GM18519 (cell line): ENCODE data around the gene RAX2.
A peak's percentile ranks its signal among the peaks of the same experiment; 100 is the strongest.
"Not testable (repeated sequence)": the region's sequence is repeated elsewhere in the genome, so short reads cannot be mapped to it uniquely, and the experiment has no call there.

Source experiments
- ATAC-seq: cut with Tn5 transposase; IDR thresholded peaks from one replicate; pipeline ENCODE4 v1.9.1; 2021; ENCODE audit warnings: mild to moderate bottlenecking, moderate library complexity; ENCODE audit not compliant: unreplicated experiment, low FRiP score

RAX2 gene

DNA sequence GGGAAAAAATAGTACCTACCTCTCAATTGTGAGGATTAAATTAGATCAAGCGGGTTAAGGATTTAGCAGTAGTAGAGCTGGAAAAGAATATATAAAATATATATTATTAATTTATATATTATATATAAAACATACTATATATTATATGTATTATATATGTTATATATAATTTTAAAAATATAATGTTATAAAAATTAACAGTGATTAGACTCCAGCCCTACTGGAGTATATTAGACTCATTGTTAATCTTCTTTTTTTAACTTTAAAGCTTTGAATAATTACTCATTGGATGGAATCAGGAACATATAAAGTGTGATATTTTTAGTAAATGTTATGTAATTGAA is 9.9 kb downstream of the RAX2 start:
- no peak for ATAC-seq

DNA sequence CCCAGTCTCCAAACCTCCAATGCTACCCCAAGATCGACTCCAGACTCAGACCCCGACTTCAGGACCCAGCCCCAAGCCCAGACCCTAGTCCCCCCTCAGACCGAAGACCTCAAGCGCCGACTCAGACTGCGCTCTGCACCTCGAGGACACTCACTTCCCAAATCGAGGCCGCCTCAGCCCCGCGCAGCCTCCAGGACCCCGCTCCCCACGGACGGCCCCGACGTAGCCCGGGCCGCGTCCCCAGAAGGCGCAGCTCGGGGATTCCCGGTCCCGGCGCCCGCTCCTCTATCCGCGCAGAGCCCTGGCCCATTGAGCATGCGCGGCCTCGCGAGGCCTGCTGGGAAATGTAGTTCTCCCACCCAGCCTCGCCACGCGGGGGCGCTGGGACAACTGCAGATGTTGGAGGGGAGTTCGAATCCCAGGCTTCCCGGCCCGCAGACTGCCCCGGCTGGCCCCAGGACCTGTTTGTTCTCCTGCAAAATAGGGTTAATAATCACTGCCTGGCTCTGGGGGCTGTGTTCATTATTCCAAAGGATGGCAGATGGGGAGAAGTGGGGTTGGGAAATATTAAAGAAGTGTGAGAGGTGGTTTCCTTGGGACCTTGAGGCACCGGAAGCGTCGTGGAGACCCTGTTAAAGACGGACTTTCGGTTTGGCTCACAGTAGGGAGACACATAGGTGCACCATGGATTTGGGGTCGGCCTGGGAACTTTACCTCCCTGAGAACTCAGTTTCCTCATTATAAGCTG is 10.5 kb downstream of the RAX2 start, which contains the start of gene APBA3:
APBA3 (minus strand) TSS at position 311 of the 748 bp plus-strand sequence. CDS start 1,428 bp downstream, outside the sequence.
- peak; percentile 37 for ATAC-seq

DNA sequence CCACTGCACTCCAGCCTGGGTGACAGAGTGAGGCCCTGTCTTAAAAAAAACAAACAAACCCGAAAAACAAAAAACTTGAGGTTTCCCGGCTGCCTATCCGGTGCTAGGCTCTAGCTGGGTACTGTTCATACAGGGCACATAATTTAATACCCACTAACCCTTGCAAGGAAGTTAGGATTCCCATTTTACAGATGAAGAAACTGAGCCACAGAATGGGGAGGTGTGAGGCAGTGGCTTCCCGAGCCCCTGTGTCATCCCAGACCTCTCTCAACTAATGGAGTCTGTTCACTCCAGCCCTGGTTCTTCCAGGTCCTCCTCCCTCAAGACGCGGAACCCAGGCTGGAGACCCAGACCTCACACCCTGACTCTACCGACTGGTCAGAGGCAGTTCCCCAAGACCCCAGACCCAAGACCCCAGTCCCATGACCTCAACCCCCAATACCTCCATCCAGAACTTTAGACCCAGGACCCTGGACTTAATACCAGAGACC is 11.1 kb downstream of the RAX2 start:
- no peak for ATAC-seq

DNA sequence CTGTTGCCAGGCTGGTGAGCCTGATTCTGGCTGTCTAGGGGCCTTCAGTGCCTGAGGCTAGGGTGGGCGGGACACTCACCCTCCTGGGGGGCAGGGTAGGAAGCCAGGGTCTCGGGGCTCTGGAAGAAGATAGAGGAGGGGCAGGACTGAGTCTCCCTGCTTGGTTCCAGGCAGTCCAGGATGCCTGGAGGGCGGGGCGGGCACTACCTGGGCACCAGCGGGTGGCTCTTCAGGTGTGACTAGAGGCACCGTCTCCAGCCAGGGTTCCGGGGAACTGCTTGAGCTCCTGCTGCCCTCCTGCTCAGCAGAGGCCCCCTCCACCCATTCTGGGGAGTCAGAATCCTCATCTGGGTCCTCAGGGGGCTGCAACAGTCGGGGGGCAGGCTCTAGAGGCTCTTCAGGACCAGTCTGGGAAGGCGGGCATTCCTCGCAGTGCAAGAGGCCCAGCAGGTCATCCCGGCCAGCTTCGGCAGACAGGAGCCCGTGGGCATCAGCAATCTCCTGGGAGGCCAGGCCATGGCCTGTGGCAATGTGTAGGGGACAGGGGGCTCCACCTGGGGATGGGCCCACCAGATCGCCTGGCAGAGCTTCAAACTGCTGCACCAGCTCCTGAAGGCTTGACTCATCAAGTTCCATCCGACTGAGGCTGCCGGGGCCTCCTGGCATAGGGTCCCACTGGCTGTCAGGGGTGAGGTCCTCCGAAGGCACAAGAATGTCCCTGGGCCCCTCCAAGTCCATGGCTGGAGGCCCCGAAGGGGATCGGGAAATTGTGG is 12.4 kb downstream of the RAX2 start:
- no peak for ATAC-seq

DNA sequence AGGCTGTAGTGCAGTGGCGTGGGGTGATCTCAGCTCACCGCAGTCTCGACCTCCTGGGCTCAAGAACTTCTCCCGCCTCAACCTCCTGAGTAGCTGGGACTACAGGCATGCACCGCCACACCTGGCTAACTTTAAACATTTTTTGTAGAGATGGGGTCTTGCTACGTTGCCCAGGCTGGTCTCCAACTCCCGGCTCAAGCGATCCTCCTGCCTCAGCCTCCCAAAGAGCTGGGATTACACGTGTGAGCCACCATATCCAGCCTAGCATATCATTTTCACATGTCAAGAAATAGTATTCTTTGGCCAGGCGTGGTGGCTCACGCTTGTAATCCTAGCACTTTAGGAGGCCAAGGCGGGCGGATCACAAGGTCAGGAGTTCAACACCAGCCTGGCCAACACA is 13.7 kb downstream of the RAX2 start:
- not testable (repeated sequence) for ATAC-seq

DNA sequence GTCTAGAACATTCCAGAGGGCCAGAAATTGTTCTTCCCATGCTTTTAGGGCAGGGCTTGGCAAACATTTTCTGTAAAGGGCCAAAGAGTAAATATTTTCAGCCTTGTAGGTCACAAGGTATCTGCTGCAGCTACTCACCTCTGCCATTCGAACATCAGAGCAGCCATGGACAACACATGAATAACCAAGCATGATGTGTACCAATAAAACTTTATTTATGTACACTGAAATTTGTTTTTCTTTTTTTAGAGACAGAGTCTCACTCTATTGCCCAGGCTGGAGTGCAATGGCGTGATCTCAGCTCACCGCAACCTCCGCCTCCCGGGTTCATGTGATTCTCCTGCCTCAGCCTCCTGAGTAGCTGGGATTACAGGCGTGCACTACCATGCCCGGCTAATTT is 14.3 kb downstream of the RAX2 start:
- ATAC-seq = not testable (repeated sequence)

DNA sequence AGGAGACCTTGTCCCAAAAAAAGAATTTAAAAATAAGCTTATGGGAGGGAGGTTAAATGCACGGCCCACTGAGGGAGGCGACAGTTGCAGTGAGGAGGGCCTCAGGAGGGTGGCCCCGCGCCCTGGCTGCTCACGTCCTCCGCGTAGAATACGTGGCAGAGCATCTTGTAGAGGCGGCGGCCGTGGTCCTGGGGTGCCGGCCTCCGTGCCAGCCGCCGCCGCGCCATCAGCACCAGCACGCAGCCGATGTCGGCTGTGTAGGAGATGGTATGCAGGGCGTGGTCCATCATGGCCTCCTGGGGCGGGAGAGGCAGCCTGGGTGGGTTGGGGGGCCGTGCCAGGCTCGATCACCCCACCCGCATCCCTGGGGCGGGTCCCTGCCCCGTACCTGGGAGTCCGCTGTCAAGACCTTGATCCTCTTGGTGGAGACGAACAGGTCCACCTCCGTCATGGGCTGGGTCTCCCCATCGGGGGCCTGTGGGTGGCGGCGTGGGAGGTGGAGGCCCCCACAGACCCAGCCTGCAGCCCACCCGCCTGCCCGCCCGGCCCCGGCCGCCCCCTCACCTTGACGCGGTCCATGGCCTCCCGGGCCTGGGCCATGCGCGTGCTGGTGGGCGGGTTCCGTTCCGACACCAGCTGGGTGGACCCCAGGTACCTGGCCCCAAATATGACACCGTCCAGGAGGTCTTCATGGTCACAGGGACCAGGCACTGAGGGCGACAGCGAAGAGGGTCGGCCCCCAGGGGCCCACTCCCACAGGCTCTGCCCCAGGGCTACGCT is 18.2 kb downstream of the RAX2 start:
- no peak for ATAC-seq

DNA sequence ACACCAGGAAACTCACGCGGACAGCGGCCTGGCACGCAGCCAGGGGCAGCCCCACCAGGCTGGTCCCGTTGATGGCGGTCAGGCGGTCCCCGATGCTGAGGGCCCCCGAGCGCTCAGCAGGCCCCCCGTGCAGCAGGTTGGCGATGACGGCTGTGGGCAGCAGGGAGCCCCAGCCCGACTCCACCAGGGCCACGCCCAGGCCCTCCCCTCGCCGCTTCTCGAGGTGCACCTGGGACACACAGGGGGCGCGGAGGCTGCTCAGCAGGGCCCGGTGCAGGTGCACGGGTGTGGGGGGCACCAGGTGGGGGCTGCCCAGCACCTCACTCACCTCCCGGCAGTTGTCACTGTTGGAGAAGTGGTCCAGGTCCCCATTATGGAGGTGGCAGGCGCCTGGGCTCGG is 19.5 kb downstream of the RAX2 start:
- no peak for ATAC-seq

DNA sequence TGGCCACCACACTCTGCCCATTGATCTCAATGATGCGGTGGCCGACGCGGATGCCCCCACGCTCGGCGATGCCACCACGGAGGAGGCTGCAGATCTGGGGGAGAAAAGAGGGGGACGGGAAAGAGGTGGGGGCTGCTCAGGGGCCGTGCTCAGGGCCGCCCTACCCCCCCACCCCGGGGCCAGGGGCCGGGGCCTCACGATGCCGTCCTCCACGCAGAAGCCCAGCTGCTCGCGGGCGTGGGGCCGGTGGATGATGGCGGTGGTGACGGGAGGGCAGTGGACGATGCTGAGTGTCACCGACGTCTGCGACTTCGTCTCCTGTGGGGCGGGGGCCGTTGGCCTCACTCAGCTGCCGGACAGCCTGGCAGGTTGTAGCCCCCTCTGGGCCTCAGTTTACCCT is 20.8 kb downstream of the RAX2 start:
- ATAC-seq = no peak

DNA sequence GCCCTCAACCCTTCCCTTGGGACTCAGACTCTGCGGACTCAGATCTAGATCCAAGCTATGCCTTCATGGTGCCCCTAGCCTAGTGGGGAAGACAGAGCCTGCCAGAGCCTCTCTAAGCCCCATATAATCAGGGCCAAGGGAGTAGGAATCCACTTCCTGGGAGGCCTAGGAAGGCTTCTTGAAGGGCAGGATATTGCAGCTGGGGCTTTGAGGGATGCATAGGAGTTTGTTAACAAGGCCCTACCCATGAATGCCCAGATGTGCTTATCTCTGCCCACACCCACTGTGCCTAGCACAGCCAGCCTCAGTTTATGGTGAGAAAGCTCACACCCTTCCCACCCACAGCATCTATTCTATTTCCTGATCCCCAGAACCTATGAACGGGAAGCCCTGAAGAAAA is 21.8 kb downstream of the RAX2 start:
- no peak for ATAC-seq

DNA sequence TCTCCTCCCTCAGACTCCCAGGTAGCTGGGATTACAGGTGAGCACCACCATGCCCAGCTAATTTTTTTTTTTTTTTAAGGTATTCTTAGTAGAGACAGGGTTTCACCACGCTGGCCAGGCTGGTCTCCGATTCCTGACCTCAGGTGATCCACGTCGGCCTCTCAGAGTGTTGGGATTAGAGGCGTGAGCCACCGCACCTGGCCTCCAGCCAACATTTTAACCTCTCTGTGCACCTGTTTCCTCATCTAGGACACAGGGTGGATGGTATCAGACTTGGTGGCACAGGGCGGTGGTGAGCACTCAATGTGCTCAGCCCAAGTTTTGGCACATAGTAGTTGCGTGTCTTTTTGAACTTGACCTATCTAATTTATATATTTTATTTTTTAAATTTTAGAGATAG is 23.1 kb downstream of the RAX2 start:
- ATAC-seq = no peak

DNA sequence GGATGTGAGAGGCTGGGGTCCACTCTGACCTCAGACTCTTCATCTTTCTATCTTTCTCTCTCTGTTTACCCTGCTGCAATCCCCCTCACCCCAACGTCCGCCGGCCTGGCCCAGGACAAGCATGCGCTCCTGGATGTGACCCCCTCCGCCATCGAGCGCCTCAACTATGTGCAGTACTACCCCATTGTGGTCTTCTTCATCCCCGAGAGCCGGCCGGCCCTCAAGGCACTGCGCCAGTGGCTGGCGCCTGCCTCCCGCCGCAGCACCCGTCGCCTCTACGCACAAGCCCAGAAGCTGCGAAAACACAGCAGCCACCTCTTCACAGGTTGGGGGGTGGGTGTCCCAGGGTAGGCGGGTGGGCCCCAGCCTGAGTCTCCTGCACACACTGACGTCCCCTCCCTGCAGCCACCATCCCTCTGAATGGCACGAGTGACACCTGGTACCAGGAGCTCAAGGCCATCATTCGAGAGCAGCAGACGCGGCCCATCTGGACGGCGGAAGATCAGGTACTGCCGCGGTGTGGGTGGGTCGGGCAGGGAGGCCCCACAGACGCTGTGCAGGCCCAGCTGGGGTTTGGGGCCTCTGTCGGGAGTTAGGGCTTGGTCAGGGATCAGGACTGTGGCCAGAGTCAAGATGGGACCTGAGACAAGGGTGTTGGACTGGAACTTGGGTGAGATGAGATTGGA is 25.5 kb downstream of the RAX2 start:
- ATAC-seq = no peak

DNA sequence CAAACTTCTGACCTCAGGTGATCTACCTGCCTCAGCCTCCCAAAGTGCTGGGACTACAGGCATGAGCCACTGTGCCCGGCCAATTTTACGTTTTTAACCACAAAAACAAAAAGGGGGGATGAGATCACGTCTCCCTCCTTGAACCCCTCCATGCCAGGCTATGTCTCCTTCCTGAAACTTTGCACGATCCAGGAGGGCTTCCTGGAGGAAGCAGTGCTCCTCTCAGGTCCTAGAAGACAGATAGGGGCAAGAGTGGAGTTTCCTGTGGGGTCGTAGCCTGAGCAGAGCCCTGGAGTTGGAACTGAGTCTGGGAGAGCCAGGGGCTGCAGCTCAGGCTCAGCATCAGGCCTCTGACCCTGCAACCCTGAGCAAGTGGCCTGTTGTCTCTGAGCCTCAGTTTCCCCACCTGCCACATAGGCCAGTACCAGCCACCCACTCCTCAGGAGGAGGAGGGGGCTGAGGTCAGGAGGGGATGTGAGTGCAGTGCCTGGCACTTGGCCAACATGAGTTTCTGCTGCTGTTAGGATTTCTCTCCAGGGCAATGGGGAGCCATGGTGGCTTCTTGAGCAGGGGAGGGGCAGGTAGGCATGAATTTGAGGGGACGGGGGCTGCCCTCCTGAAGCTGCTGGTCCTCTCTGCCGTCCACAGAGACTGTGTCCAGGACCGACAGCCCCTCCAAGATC is 26.5 kb downstream of the RAX2 start:
- no peak for ATAC-seq

DNA sequence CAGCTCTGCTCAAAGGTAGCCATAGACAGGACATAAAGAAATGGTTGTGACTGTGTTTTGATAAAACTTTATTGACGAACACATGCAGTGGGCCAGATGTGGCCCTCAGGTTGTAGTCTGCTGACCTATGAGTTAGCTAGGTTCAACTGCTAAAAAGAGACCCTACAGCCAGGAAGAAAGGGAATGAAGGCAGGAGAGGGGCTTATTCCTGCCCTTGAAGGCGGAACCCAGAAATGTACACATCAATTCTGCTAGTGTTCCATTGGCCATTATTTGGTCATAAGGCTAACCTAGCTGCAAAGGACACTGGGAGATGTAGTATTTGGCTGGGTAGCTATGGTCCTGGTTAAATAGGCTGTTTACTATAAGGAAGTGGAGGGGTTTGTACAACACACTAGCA is 28.5 kb downstream of the RAX2 start:
- ATAC-seq = no peak

DNA sequence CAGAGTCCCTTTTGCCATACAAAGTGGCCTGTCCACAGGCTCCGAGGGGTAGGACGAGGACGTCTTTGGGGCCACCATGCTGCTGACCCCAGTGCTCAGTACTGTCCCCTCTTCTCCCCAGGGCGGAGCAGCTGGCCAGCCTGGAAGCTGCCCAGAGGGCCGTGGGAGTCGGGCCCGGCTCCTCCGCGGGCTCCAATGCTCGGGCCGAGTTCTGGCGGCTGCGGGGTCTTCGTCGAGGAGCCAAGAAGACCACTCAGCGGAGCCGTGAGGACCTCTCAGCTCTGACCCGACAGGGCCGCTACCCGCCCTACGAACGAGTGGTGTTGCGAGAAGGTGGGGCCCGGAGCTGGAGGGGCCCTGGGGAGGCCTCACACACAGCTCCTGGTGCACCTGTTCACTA is 31.6 kb downstream of the RAX2 start:
- no peak for ATAC-seq

DNA sequence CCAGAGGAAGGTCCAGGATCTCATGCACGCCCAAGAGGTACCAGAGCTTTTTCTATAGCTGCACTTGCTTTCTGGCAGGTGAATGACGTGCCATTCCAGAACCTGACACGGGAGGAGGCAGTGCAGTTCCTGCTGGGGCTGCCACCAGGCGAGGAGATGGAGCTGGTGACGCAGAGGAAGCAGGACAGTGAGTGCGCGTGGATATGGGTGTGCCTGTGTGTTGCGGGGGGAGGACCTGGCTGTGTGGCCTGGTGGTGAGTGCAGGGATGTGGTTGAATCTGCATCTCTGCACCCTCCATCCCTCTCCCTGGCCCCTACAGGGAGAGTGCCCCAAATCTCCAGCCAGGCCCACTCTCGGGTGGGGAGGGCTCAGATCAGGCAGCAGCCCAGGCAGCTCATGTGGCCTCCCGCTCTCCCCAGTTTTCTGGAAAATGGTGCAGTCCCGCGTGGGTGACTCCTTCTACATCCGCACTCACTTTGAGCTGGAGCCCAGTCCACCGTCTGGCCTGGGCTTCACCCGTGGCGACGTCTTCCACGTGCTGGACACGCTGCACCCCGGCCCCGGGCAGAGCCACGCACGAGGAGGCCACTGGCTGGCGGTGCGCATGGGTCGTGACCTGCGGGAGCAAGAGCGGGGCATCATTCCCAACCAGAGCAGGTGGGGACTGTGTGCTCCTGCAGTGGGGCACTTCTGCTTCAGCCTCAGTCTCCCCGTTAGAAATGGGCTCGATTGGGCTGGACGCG is 33.4 kb downstream of the RAX2 start:
- ATAC-seq = no peak

DNA sequence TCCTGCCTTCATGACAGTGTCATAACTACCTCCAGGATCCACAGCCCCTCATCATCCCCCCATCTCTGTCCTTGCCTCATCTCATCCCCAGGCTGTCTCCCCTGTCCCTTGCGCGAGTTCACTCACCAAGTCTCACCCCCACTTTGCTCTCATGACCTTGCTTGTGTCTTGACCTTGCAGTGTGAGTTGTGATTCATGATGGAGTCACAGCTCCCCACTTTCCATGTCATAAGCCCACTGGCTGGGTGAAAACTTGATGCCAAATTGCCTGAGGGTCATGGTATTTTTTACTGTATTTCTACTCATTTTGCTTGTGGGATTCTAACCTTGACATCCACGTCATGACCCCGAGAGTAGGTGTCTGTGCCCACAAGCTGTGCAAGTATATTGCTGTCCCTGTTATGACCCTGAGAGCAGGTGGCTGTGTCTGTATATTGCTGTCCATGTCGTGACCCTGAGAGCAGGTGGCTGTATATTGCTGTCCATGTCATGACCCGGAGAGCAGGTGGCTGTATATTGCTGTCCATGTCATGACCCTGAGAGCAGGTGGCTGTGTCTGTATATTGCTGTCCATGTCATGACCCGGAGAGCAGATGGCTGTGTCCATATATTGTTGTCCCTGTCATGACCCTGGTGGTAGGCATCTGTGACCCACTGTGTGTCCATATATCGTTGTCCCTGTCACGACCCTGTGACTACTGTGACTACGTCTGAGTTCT is 34.4 kb downstream of the RAX2 start:
- ATAC-seq = no peak

DNA sequence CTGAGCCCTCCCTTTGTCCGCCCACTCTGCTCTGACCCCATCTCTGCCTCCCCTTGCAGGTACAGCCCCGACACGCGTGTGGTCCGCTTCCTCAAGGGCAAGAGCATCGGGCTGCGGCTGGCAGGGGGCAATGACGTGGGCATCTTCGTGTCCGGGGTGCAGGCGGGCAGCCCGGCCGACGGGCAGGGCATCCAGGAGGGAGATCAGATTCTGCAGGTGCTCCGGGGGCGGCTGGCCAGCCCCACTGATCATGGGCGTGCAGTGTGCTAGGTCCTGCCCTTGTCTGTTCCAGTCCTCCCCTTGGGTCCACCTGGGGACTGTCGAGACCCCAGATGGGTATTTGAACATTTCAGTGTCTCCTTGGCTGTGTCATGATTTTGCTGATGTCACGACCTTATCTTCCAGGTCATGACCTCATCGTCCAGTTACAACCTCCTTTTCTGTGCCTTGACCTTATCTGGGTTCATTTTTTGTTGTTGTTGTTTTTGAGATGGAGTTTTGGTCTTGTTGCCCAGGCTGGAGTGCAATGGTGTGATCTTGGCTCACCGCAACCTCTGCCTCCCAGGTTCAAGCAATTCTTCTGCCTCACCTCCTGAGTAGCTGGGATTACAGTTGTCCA is 35.8 kb downstream of the RAX2 start:
- no peak for ATAC-seq
